ENCODE measurements around the gene DNAJC12. TPM values are rescaled to one million over a fixed set of nuclear protein-coding genes. Genes with fewer than 3 reads are reported as not detected.

Gene DNAJC12
- total RNA-seq, 4 donors from 2014 or later, result 0.57 TPM; not detected in 3

DNA sequence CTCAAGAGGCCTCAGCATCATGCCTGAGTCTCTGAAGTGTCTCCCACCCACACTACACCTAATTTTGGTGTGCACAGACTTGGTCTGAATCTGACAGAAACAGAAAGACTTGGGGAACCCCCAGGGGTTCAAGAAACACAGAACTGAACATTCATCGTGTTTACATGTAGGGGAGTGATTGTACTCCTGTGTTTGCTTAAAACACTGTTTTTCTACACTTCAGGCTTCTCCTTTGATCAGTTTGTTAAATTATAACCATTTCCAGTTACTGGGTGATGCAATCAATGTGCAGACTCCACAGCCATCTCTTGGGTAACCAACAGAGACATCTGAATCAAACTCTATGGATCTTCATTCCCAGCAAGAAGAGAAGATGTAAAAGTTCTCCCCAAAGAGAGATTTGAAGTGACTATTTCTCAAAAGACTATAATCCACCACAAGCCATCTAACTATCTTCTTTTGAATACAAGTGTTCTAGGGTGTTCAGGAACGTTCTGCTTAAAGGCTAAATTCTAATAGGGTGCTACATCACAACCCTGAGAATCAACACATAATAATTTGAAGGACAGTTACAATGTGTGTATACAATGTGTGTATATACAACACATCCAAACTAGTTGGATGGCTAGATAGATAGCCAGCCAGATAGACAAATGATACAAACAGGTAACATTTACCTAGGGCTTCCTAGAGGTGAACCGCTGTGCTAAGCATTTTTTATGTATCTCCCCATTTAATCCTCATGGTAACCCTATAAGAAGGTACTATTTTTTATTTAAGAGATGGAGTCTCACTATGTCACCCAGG lies 34.2 kb downstream of the DNAJC12 start:
- Histone ChIP-seq H3K27ac (no peak overlapping the region), H3K4me3 (no peak overlapping the region), H3K36me3 (no peaks in the 10 kb centered on the region), H3K27me3 (no peaks in the 10 kb centered on the region), H3K4me1 (no peaks in the 10 kb centered on the region), H3K9me3 (no peaks in the 10 kb centered on the region)
- no peak for DNase-seq (ENCODE audit: low spot score in 2 of 2)
- TF ChIP-seq POLR2A (IDR thresholded peaks at IDR 0.05) (no peak), POLR2AphosphoS5 (IDR thresholded peaks at IDR 0.05) (no peak), EP300 (IDR thresholded peaks at IDR 0.05) (no peak)
- TF ChIP-seq, protein P1, sequence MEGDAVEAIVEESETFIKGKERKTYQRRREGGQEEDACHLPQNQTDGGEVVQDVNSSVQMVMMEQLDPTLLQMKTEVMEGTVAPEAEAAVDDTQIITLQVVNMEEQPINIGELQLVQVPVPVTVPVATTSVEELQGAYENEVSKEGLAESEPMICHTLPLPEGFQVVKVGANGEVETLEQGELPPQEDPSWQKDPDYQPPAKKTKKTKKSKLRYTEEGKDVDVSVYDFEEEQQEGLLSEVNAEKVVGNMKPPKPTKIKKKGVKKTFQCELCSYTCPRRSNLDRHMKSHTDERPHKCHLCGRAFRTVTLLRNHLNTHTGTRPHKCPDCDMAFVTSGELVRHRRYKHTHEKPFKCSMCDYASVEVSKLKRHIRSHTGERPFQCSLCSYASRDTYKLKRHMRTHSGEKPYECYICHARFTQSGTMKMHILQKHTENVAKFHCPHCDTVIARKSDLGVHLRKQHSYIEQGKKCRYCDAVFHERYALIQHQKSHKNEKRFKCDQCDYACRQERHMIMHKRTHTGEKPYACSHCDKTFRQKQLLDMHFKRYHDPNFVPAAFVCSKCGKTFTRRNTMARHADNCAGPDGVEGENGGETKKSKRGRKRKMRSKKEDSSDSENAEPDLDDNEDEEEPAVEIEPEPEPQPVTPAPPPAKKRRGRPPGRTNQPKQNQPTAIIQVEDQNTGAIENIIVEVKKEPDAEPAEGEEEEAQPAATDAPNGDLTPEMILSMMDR (IDR thresholded peaks at IDR 0.05), result no peak
- WGBS, result 82% methylated on average over 3 of the region's 3 CpGs

DNA sequence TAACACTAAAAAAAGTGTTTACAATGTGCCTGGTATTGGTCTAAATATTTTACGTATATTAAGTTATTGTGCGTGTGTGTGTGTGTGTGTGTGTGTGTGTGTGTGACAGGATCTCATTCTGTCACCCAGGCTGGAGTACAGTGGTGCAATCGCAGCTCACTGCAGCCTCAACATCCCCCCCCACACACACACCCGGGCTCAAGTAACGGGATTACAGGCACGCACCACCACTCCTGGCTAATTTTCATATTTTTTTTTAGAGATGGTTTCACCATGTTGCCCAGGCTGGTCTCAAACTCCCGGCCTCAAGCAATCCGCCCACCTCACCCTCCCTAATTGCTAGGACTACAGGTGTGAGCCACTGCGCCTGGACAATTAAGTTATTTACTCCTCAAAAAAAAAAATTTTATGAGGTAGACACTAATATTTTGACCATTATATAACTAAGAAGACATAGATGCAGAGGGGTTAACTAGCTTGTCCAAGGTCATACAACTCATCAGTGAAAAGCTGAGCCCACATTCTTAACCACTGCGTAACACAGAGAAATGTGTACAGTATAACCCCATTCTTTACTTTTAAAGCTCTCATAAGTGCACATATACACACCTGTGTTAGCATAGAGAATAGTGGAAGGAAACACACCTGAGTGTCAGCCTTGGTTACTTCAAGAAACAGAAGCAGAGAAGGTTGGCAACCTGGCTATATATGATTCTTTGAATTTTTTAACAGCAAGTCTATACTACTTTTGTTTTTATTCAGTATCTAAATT lies 35.0 kb downstream of the DNAJC12 start:
- Histone ChIP-seq H3K4me1 (no peaks in the 10 kb centered on the region), H3K27ac (no peak overlapping the region), H3K9me3 (no peaks in the 10 kb centered on the region), H3K4me3 (no peak overlapping the region), H3K27me3 (no peaks in the 10 kb centered on the region), H3K36me3 (no peaks in the 10 kb centered on the region)
- TF ChIP-seq POLR2AphosphoS5 (IDR thresholded peaks at IDR 0.05), result no peak
- TF ChIP-seq POLR2A (IDR thresholded peaks at IDR 0.05), result no peak
- no peak for TF ChIP-seq EP300 (IDR thresholded peaks at IDR 0.05)
- TF ChIP-seq, protein P1 (IDR thresholded peaks at IDR 0.05), result no peak
- 77% methylated on average over 10 of the region's 10 CpGs for WGBS
- DNase-seq (ENCODE audit: low spot score in 2 of 2), result no peak

DNA sequence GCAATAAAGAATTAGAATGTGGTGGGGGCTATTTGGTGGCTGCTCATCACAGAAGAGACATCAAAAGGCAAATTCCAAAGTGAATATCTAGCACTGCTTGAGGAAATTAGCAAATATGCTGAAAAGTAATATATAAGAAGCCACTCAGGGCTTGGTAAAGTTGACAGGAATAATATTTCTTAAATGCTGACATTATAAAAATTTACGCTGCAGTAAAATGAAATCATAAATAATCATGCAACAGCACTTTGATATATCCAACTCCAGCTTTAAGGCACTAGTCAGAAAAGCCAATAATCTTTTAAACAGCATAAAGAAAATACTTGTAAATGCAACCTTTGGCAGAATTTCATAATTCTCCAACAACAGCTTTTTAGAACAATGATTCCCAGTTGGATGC lies 36.9 kb downstream of the DNAJC12 start:
- Histone ChIP-seq H3K27ac (no peak overlapping the region), H3K27me3 (no peaks in the 10 kb centered on the region), H3K4me1 (no peaks in the 10 kb centered on the region), H3K36me3 (no peaks in the 10 kb centered on the region), H3K4me3 (no peak overlapping the region), H3K9me3 (no peaks in the 10 kb centered on the region)
- no peak for DNase-seq (ENCODE audit: low spot score in 2 of 2)
- WGBS, result 71% methylated on average over 1 of the region's 1 CpG
- no peak for TF ChIP-seq EP300 (IDR thresholded peaks at IDR 0.05)
- no peak for TF ChIP-seq POLR2A (IDR thresholded peaks at IDR 0.05)
- TF ChIP-seq, protein P1 (IDR thresholded peaks at IDR 0.05), result no peak
- no peak for TF ChIP-seq POLR2AphosphoS5 (IDR thresholded peaks at IDR 0.05)

DNA sequence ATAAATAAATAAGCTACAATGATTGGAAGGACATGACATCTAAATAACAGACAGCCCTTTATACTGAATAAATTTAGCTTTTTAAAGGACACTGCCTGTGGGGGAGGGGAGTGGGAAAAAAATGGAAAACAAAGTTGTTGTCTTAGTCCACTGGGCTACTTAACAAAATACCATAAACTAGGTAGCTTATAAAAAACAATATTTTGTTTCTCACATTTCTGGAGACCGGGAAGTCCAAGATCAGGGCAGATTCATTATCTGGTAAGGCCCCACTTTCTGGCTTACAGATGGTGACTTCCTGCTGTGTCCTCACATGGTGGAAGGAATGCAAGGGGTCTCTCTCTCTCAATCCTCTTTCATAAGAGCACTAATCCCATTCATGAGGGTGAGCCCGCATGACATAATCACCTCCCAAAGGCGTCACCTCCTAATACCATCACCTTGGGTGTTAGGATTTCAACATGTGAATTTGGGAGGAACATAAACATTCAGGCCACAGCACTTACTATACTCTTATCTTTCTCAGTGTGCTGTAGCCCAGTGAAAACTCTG lies 43.0 kb downstream of the DNAJC12 start:
- Histone ChIP-seq H3K4me1 (peaks cover 3% of the 10 kb centered on the region), H3K27me3 (no peaks in the 10 kb centered on the region), H3K4me3 (no peak overlapping the region), H3K36me3 (no peaks in the 10 kb centered on the region), H3K27ac (no peak overlapping the region), H3K9me3 (no peaks in the 10 kb centered on the region)
- TF ChIP-seq, protein P1 (IDR thresholded peaks at IDR 0.05), result no peak
- no peak for TF ChIP-seq EP300 (IDR thresholded peaks at IDR 0.05)
- TF ChIP-seq POLR2AphosphoS5 (IDR thresholded peaks at IDR 0.05), result no peak
- no peak for TF ChIP-seq POLR2A (IDR thresholded peaks at IDR 0.05)
- DNase-seq (ENCODE audit: low spot score in 2 of 2), result no peak
- 81% methylated on average over 3 of the region's 3 CpGs for WGBS

DNA sequence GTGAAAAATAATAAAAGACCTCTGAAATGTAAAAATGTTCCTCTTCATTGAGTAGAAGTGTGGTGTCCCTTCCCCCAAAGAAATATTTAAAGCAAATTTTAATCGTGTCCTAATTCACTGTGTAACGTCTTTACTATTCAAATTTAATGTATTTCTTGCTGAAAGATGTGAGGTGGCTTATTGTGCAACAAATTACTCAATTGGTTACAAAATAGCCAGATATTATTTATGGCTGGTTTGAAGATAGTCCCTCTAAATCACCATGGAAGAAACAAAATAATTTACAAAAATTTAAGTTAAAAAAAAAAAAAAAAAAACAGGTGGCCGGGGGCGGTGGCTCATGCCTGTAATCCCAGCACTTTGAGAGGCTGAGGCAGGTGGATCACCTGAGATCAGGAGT lies 43.7 kb downstream of the DNAJC12 start:
- Histone ChIP-seq H3K4me3 (no peak overlapping the region), H3K4me1 (peaks cover 3% of the 10 kb centered on the region), H3K36me3 (no peaks in the 10 kb centered on the region), H3K27me3 (no peaks in the 10 kb centered on the region), H3K27ac (no peak overlapping the region), H3K9me3 (no peaks in the 10 kb centered on the region)
- TF ChIP-seq POLR2AphosphoS5 (IDR thresholded peaks at IDR 0.05), result no peak
- TF ChIP-seq, protein P1 (IDR thresholded peaks at IDR 0.05), result no peak
- no peak for TF ChIP-seq EP300 (IDR thresholded peaks at IDR 0.05)
- TF ChIP-seq POLR2A (IDR thresholded peaks at IDR 0.05), result no peak
- DNase-seq (ENCODE audit: low spot score in 2 of 2), result no peak
- WGBS, result 86% methylated on average over 4 of the region's 4 CpGs

Data from suprapubic skin (tissue), 4 donors.